NCI-H146 (cell line): ENCODE results near the gene PRKN.

Experiments used
- DNase-seq: peaks from one replicate; lab custom pipeline; 2025; lab: John Stamatoyannopoulos, UW

PRKN gene

GRCh38 chr6:162124710-162125435 is 602.7 kb downstream of the PRKN start:
- no peak for DNase-seq

- peak; percentile 50 for DNase-seq
Measured at GRCh38 chr6:162123797-162124196, 603.8 kb downstream of the PRKN start.

- DNase-seq: no peak
Measured at GRCh38 chr6:162119341-162119740, 608.2 kb downstream of the PRKN start.

- no peak for DNase-seq
Measured at GRCh38 chr6:162118706-162119105, 608.9 kb downstream of the PRKN start.

GRCh38 chr6:162116902-162117525 is 610.6 kb downstream of the PRKN start:
- DNase-seq: no peak

DNA sequence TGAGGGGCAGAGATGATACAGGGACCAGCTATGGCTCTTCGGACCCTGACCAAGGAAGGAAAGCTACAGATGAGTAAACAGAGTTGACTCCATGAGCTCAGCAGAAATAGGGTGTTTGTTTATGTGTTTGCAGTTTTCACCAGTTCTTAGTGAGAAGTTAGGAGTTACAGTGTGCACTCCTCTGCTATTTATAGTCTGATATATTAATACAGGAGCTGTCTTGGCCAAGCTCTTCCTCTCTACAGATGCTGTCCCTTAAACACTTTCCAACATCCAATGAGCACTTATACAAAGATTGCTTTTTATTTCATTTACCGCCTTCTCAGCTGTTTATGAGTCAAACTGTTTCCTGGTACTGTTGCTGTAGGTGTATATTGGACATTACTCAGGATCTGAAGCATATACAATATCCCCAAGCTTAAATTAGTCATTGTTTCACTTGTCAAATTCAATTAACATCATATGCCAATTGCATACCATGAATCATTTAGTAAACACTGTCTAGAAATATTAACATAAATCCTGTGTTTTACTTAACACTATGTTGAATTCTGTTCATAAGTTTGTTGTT is 618.0 kb downstream of the PRKN start:
- DNase-seq: no peak

DNA sequence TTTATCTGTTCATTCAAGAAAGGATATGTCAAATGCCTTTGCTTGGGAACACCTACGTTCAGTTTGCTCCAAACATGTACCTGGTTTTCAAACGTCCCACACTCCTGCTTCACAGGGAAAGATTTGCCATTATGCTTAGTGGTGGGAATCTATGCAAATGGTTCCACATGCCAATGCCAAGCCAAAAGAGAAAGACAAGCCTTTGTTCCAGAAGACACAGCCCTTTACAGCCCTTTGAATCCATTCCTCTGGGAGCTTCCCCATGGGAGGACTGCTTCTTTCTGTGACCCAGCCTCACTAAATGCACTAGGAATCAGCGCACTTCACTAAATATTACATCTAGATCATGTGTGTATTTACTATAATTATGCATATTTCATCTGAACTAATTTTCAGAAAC is 619.5 kb downstream of the PRKN start:
- DNase-seq: no peak

- DNase-seq: no peak
Measured at GRCh38 chr6:162100096-162100495, 627.5 kb downstream of the PRKN start.

GRCh38 chr6:162099685-162100084 is 627.9 kb downstream of the PRKN start:
- DNase-seq: no peak

GRCh38 chr6:162092816-162093502 is 634.6 kb downstream of the PRKN start:
- DNase-seq: no peak

- DNase-seq: no peak
Measured at GRCh38 chr6:162090734-162091133, 636.8 kb downstream of the PRKN start.

DNA sequence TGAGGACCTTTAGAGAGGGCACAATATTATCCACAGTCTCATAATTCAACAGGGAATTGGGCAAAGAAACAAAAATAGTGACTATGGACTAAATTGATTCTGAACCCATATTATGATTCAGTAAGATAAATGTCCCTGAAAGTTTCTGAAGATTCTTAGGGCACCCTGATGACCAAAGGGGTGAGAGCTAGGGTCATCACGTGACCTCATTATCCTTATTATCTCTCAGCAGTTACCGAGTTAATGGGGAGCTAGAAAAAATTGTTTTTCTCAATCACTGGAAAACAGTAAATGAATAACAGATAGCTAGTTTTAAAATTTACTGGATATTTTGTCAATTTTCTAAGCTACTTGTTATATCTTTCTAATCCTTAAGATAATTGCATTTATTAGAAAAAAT is 639.5 kb downstream of the PRKN start:
- no peak for DNase-seq

DNA sequence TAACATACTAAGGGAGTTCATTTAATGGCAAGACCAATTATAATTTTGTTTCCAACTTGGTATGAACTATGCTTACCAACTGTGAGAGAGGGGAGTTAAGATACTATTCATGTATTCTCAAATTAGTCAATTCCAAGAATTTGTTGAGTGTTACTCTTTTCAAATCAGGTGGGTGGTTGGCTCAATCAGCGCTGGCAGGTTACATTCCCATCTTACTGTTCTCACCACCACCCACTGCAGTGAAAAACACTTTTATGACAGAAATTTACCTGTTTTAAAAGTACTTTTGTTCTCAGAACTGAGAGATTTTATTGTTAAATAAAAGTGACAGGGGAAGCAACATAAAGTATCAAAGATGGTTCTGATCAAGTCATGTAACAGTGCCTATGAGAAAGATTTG is 642.0 kb downstream of the PRKN start:
- DNase-seq: no peak

DNA sequence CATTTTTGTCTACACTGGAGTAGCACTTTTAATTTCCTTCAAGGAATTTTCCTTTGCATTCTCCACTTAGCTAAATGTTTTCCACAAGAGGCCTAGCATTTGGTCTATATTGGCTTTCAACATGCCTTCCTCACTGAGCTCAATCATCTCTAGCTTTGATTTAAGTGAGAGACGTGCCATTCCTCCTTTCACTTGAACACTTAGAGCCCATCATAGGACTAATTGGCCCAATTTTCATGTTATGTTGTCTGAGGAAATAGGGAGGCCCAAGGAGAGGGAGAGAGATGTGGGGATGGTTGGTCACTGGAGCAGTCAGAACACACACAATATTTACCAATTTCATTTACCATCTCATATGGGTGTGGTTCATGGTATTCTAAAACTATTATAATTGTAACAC is 645.0 kb downstream of the PRKN start:
- no peak for DNase-seq

GRCh38 chr6:162078667-162079066 is 648.9 kb downstream of the PRKN start:
- no peak for DNase-seq

GRCh38 chr6:162078126-162078525 is 649.4 kb downstream of the PRKN start:
- DNase-seq: no peak

- no peak for DNase-seq
Measured at GRCh38 chr6:162076816-162077215, 650.8 kb downstream of the PRKN start.

DNA sequence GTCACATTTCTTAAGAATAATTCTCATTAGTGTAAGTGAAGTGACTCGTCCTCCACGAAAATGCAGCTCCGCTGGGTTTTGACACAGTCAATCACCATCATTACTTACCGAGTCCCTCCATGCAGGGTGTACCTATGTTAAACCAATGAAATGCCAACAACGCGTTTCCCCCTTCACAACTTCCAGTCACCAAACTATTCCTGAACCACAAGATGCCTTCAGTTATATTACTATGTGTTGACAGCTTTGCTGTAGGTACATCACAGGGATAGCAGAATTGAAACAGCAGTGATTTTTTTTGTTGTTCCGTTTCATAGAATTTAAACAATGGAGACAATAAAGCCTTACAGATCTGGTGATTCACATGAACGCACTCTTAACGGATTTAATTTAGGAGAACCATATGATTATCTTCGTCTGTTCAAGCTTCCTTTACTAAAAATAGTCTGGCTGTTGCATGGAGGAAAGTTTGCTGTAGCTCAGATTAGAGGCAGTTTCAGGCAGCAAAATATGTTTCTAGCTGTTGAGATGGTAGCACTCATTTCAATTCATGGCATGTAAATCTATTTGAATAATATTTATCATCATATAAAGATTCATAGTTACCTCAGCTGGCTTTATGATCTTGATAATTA is 652.8 kb downstream of the PRKN start:
- DNase-seq: no peak

DNA sequence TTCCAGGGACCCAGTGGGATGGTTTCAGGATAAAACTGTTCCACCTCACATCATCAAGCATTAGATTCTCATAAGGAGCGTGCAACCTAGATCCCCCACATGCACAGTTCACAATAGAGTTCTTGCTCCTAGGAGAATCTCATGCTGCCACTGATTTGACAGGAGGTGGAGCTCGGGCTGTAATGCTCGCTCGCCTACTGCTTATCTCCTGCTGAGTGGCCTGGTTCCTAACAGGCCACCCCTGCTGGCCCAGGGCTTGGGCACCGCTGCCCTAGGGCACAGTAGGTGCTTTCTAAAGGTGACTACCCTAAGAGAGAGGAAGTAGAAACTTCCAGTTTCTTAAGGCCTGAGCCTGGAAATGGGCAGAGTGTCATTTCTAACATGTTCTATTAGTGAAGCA is 656.9 kb downstream of the PRKN start:
- DNase-seq: no peak

- DNase-seq: no peak
Measured at GRCh38 chr6:162069995-162070394, 657.6 kb downstream of the PRKN start.

DNA sequence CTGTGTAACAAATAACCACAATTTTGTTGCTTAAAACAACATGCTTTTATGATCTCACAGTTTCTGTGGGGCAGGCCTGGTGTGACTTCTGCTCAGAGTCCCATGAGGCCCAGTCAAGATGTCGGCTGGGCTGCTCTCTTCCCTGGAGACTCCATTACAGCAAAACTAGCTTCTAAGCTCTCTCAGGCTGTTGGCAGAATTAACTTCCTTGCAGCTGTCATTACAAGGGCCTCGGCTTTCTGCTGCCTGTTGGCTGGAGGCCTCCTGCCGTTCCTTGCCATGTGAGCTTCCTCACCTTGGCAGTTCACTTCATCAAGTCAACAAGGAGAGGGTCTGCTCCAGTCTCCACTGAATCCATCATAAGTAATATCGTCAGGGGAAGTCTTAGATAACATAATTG is 659.2 kb downstream of the PRKN start:
- DNase-seq: no peak

DNA sequence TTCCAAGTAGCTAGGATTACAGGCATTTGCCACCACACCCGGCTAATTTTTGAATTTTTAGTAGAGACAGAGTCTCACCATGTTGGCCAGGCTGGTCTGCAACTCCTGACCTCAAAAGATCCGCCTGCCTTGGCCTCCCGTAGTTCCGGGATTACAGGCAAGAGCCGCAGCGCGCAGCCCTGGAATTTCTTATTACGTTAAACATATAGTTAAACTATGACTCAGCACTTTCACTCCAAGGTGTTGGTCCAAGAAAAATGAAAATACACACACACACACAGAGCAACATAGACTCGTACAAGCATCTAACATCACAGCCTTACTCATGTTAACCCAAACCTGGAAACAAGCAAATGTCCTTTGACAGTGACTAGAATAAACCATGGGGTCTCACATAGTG is 663.9 kb downstream of the PRKN start:
- no peak for DNase-seq
